PFSK-1 (cell line): Measurements from ENCODE around the gene TMEM184B.

ENCODE experiments used
- FOXP2 ChIP-seq: optimal IDR thresholded peaks from 2 replicates; pipeline ENCODE3; 2011; ENCODE audit warnings: borderline replicate concordance, control low read depth, inconsistent platforms; ENCODE audit not compliant: insufficient read depth; ENCODE audit errors: extremely low read length, extremely low read depth
- POLR2AphosphoS5 ChIP-seq: IDR thresholded peaks from 2 replicates; pipeline ENCODE4 v1.6.1; 2012; ENCODE audit warnings: low read depth, mild to moderate bottlenecking, control low read depth, low read length, moderate library complexity
- REST ChIP-seq, 2 experiments: IDR thresholded peaks; 2 replicates each; pipeline versions ENCODE4 v1.6.1 to v1.8.0; 2011 to 2012; ENCODE audit warnings: low read depth in 2 of 2, low read length in 2 of 2, control low read depth in 1 of 2, inconsistent platforms in 1 of 2, mild to moderate bottlenecking in 1 of 2, moderate library complexity in 1 of 2; ENCODE audit not compliant: insufficient read depth in 1 of 2
- SIN3A ChIP-seq: IDR thresholded peaks from 2 replicates; pipeline ENCODE4 v1.6.1; 2012; ENCODE audit warnings: mild to moderate bottlenecking, low read length, moderate library complexity, borderline replicate concordance; ENCODE audit not compliant: insufficient read depth
- TAF1 ChIP-seq: IDR thresholded peaks from 2 replicates; pipeline ENCODE4 v1.6.1; 2012; ENCODE audit warnings: low read length, control low read depth, borderline replicate concordance; ENCODE audit not compliant: insufficient read depth

GRCh38 chr22:38203090-38203810, 69.6 kb downstream of the TMEM184B start:
- TF ChIP-seq TAF1 (no peak), POLR2AphosphoS5 (no peak; the same call in 1 of the 2 replicates), SIN3A (no peak), FOXP2 (peak; percentile 63), REST (IDR thresholded peaks at IDR 0.05; ENCODE audit: insufficient read depth in 1 of 2, low read depth in 2 of 2, low read length in 2 of 2) (no peak)
